HEK293 (cell line): ENCODE data around the gene CHGA.

ENCODE experiments used
- CTCF ChIP-seq: fragments of 450-650 bp; formaldehyde crosslinking; IDR thresholded peaks from 2 replicates; pipeline ENCODE4 v1.5.1; 2016; ENCODE audit warnings: missing biosample characterization, missing genetic modification characterization
- KLF9 ChIP-seq: fragments of 450-650 bp; formaldehyde crosslinking; IDR thresholded peaks from 2 replicates; pipeline ENCODE4 v1.5.1; 2016; ENCODE audit warnings: missing biosample characterization, missing genetic modification characterization, low read depth
- MYNN ChIP-seq: fragments of 450-650 bp; formaldehyde crosslinking; IDR thresholded peaks from 2 replicates; pipeline ENCODE4 v1.5.1; 2016; ENCODE audit warnings: missing biosample characterization, missing genetic modification characterization, borderline replicate concordance
- PBX3 ChIP-seq: sonication (generic); formaldehyde crosslinking; IDR thresholded peaks from 2 replicates; pipeline ENCODE4 v1.8.1; 2022; ENCODE audit warnings: mild to moderate bottlenecking, moderate library complexity, missing genetic modification reagents
- PRDM4 ChIP-seq: fragments of 450-650 bp; formaldehyde crosslinking; IDR thresholded peaks from 2 replicates; pipeline ENCODE4 v1.5.1; 2017; ENCODE audit warnings: missing biosample characterization, missing genetic modification characterization
- ZFP37 ChIP-seq: fragments of 450-650 bp; formaldehyde crosslinking; IDR thresholded peaks from 2 replicates; pipeline ENCODE4 v1.5.1; 2016; ENCODE audit warnings: missing biosample characterization, missing genetic modification characterization
- ZNF23 ChIP-seq: fragments of 450-650 bp; formaldehyde crosslinking; IDR thresholded peaks from 2 replicates; pipeline ENCODE4 v1.5.1; 2016; ENCODE audit warnings: missing biosample characterization, missing genetic modification characterization, borderline replicate concordance
- ZNF404 ChIP-seq: fragments of 450-650 bp; formaldehyde crosslinking; IDR thresholded peaks from 2 replicates; pipeline ENCODE4 v1.5.1; 2017; ENCODE audit warnings: missing biosample characterization, missing genetic modification characterization
- ZNF629 ChIP-seq: fragments of 450-650 bp; formaldehyde crosslinking; IDR thresholded peaks from 2 replicates; pipeline ENCODE4 v1.5.1; 2017; ENCODE audit warnings: missing biosample characterization, missing genetic modification characterization
- ZNF777 ChIP-seq: fragments of 450-650 bp; formaldehyde crosslinking; IDR thresholded peaks from 2 replicates; pipeline ENCODE4 v1.5.1; 2017; ENCODE audit warnings: missing biosample characterization, missing genetic modification characterization, borderline replicate concordance

GRCh38 chr14:92905667-92906066 lies 17.3 kb upstream of the CHGA start:
- TF ChIP-seq PBX3 (no peak), CTCF (tag by site-specific recombination) (no peak), KLF9 (tag by site-specific recombination) (no peak), PRDM4 (tag by site-specific recombination) (no peak), ZFP37 (tag by site-specific recombination) (no peak), ZNF23 (no peak), ZNF777 (no peak), MYNN (tag by site-specific recombination) (no peak), ZNF629 (tag by site-specific recombination) (no peak), ZNF404 (no peak)
